Ishikawa (cell line): ENCODE measurements around the gene DCANP1.

ENCODE experiments used
- CEBPB ChIP-seq: IDR thresholded peaks from 2 replicates; pipeline ENCODE4 v1.6.1; 2012
- CREB1 ChIP-seq: IDR thresholded peaks from 2 replicates; pipeline ENCODE4 v1.6.1; 2012; ENCODE audit warnings: low read depth
- EGR1 ChIP-seq: IDR thresholded peaks from 2 replicates; pipeline ENCODE4 v1.6.1; 2012
- EP300 ChIP-seq: IDR thresholded peaks from 2 replicates; pipeline ENCODE4 v1.6.1; 2012; ENCODE audit warnings: borderline replicate concordance
- FOXM1 ChIP-seq: IDR thresholded peaks from 2 replicates; pipeline ENCODE4 v1.6.1; 2012; ENCODE audit warnings: low read depth, borderline replicate concordance
- MAX ChIP-seq: IDR thresholded peaks from 2 replicates; pipeline ENCODE4 v1.6.1; 2012
- NFIC ChIP-seq: IDR thresholded peaks from 2 replicates; pipeline ENCODE4 v1.6.1; 2012
- RAD21 ChIP-seq: IDR thresholded peaks from 2 replicates; pipeline ENCODE4 v1.6.1; 2012; ENCODE audit warnings: low read depth
- REST ChIP-seq: IDR thresholded peaks from 2 replicates; pipeline ENCODE4 v1.6.1; 2012; ENCODE audit warnings: low read depth, mild to moderate bottlenecking
- TAF1 ChIP-seq: IDR thresholded peaks from 2 replicates; pipeline ENCODE4 v1.6.1; 2012; ENCODE audit warnings: low read depth, mild to moderate bottlenecking
- TCF12 ChIP-seq: IDR thresholded peaks from 2 replicates; pipeline ENCODE4 v1.6.1; 2012; ENCODE audit warnings: low read depth
- TEAD4 ChIP-seq: IDR thresholded peaks from 2 replicates; pipeline ENCODE4 v1.6.1; 2012
- YY1 ChIP-seq: IDR thresholded peaks from 2 replicates; pipeline ENCODE4 v1.6.1; 2012; ENCODE audit warnings: low read depth
- ZBTB7A ChIP-seq: IDR thresholded peaks from 2 replicates; pipeline ENCODE4 v1.6.1; 2012; ENCODE audit warnings: low read depth
- TF ChIP-seq, protein P1 (sequence below): IDR thresholded peaks from 2 replicates; pipeline ENCODE4 v1.6.1; 2012

The DCANP1 gene

DNA sequence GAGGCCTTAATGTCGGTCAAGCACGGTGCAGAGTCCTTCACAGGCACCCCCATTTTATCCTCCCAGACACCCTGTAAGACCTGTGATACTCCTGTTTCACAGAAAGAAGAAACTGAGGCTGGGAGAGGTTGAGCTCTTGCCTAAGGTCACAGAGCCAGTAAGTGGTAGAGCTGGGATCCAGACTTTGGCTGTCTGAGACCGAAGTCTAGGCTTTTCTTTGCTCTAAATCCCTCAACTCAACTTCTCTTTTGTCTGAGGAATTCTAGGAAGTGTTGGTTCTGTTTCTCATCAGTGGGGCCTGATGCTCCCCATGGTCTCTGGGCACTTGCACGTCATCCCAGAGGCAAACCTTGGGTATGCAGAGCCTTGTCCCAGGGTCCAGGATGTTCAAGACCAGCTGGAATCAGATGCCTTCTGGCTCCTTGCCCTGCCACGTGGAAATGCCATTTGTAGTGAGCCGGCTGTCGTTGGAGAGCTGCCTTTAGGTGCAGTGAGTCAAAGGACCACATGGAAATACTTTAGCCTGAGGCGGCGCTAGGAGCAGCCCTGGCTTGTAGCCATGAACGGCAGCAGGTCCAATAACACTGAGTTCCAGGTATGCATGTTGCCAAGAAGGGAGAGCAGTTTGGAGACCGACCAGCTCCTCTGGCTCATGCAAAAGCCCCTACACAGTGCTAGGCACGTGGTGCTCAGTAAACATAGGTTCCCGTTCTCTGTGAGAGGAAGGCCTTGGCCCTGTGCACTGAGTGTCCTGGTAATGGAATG, 9.2 kb downstream of the DCANP1 start:
- TF ChIP-seq TCF12 (peak; percentile 78), EP300 (no peak; the same call in 1 of the 2 replicates), NFIC (peak; percentile 98), FOXM1 (no peak), EGR1 (no peak), YY1 (no peak), CEBPB (no peak), TEAD4 (peak; percentile 65), CREB1 (no peak), TAF1 (no peak), ZBTB7A (no peak), MAX (peak; percentile 97), RAD21 (no peak), REST (no peak)
- TF ChIP-seq, protein P1, sequence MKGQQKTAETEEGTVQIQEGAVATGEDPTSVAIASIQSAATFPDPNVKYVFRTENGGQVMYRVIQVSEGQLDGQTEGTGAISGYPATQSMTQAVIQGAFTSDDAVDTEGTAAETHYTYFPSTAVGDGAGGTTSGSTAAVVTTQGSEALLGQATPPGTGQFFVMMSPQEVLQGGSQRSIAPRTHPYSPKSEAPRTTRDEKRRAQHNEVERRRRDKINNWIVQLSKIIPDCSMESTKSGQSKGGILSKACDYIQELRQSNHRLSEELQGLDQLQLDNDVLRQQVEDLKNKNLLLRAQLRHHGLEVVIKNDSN: peak; percentile 70

GRCh38 chr5:135437422-135437795, 9.7 kb downstream of the DCANP1 start:
- TF ChIP-seq TCF12: no peak
- TF ChIP-seq CEBPB: no peak
- TF ChIP-seq FOXM1: no peak
- TF ChIP-seq CREB1: no peak
- TF ChIP-seq MAX: no peak
- TF ChIP-seq TEAD4: no peak
- TF ChIP-seq RAD21: no peak
- TF ChIP-seq TAF1: no peak
- no peak for TF ChIP-seq YY1

GRCh38 chr5:135436951-135437418, 10.2 kb downstream of the DCANP1 start:
- TF ChIP-seq ZBTB7A: no peak
- no peak for TF ChIP-seq RAD21
- no peak for TF ChIP-seq CREB1
- TF ChIP-seq YY1: no peak
- no peak for TF ChIP-seq EP300
- TF ChIP-seq, protein P1: no peak
- TF ChIP-seq NFIC: no peak
- no peak for TF ChIP-seq REST
- no peak for TF ChIP-seq TAF1
- no peak for TF ChIP-seq MAX
- no peak for TF ChIP-seq TCF12
- no peak for TF ChIP-seq TEAD4
- TF ChIP-seq FOXM1: no peak
- no peak for TF ChIP-seq EGR1
- no peak for TF ChIP-seq CEBPB

- TF ChIP-seq CEBPB: no peak
- no peak for TF ChIP-seq RAD21
- no peak for TF ChIP-seq ZBTB7A
- TF ChIP-seq MAX: no peak
- TF ChIP-seq TAF1: no peak
These were observed 11.4 kb downstream of the DCANP1 start for GRCh38 chr5:135435467-135436330.
